HK-2 (cell line): ENCODE results near the gene AGAP1.

Source experiments
- DNase-seq: peaks from one replicate; pipeline ENCODE4 v3.0.0-alpha.2; 2018; ENCODE audit not compliant: unreplicated experiment

Gene AGAP1

GRCh38 chr2:235765181-235765820 lies 271.5 kb downstream of the AGAP1 start:
- DNase-seq, result peak; percentile 86

- DNase-seq, result peak; percentile 69
These were observed 272.4 kb downstream of the AGAP1 start for GRCh38 chr2:235766278-235766677.

GRCh38 chr2:235768606-235769005 lies 274.8 kb downstream of the AGAP1 start:
- no peak for DNase-seq

- no peak for DNase-seq
These were observed 275.2 kb downstream of the AGAP1 start for GRCh38 chr2:235769046-235769445.

- DNase-seq, result no peak
These were observed 277.3 kb downstream of the AGAP1 start for GRCh38 chr2:235770909-235771820.

GRCh38 chr2:235773188-235773928 lies 279.5 kb downstream of the AGAP1 start:
- no peak for DNase-seq

- no peak for DNase-seq
These were observed 280.5 kb downstream of the AGAP1 start for GRCh38 chr2:235774153-235774870.

GRCh38 chr2:235776531-235776930 lies 282.7 kb downstream of the AGAP1 start:
- DNase-seq, result no peak

GRCh38 chr2:235779444-235779896 lies 285.6 kb downstream of the AGAP1 start:
- DNase-seq, result peak; percentile 77

GRCh38 chr2:235780401-235780800 lies 286.6 kb downstream of the AGAP1 start:
- DNase-seq, result no peak

GRCh38 chr2:235781775-235782174 lies 287.9 kb downstream of the AGAP1 start:
- DNase-seq, result no peak

GRCh38 chr2:235784788-235785187 lies 290.9 kb downstream of the AGAP1 start:
- no peak for DNase-seq

- DNase-seq, result no peak
These were observed 295.7 kb downstream of the AGAP1 start for GRCh38 chr2:235789552-235789951.

GRCh38 chr2:235793163-235793752 lies 299.4 kb downstream of the AGAP1 start:
- peak; percentile 17 for DNase-seq

GRCh38 chr2:235799281-235799680 lies 305.4 kb downstream of the AGAP1 start:
- no peak for DNase-seq

GRCh38 chr2:235802542-235802941 lies 308.7 kb downstream of the AGAP1 start:
- no peak for DNase-seq

- DNase-seq, result no peak
These were observed 309.2 kb downstream of the AGAP1 start for GRCh38 chr2:235803028-235803427.

- DNase-seq, result no peak
These were observed 310.8 kb downstream of the AGAP1 start for GRCh38 chr2:235804676-235805075.

- DNase-seq, result no peak
These were observed 313.3 kb downstream of the AGAP1 start for GRCh38 chr2:235806986-235807750.

GRCh38 chr2:235808366-235808765 lies 314.5 kb downstream of the AGAP1 start:
- no peak for DNase-seq
